Renal cortex interstitium (tissue), 11 donors: Measurements from ENCODE around the gene ZC3H12D. TPM values are rescaled to one million over a fixed set of nuclear protein-coding genes. Genes with fewer than 3 reads are reported as not detected.
A peak's percentile ranks its signal among the peaks of the same experiment; 100 is the strongest.

ENCODE experiments used
- DNase-seq, 11 donors: peaks; one replicate each; pipeline ENCODE4 v3.0.0-alpha.2; 2013; ENCODE audit warnings: low read depth in 9 of 11, low spot score in 4 of 11; ENCODE audit errors: extremely low read depth in 1 of 11
- polyA plus RNA-seq, 3 donors: library from polyadenylated mRNA; unstranded; fragments of 120-200 nt; gene quantifications; one replicate each; pipeline ENCODE4 v1.2.1, GENCODE V29; 2013; ENCODE audit not compliant: insufficient read length in 3 of 3

ZC3H12D gene
- polyA plus RNA-seq, 3 donors: 0.29 to 0.62 (median 0.51) TPM

DNA sequence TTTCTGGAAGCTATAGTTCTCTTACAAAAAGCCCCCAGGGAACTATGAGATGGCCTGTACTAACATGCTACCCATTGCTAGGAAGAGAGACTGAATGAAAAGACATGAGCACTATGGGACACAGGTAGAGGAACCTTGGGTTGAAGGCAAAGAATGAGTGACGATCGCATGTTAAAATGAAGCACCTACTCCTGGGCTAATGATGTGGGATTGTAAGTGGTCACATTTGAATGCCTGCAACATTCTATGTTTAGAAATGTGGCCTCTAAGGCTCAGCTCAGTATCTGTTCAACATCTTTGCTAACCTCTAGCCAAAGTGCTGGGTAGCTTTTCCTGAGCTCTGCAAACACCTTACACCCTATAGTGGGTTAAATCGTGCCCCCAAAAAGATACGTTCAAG lies 5.2 kb upstream of the ZC3H12D start:
- no peak for DNase-seq

DNA sequence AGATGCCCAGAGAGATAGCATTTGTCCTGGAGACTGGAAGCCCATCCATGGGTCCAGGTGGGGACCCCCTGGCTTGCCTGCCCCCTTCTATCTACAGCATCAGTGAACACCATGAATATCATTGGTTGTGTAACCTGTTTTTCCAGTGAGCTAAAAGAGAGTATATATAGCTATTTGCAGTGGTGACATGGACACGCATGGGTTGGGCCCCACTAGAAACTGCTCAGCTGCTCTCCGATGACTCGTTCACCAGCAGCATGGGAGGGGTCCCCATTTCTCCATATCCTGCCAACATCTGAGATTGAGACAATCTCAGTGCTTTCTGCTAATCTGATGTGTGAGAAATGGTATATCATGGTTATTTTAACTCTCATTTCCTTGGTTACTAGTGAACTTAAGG lies 4.0 kb upstream of the ZC3H12D start:
- peak in 3 of 11 donors; percentile 21 to 58 (median 30) for DNase-seq

DNA sequence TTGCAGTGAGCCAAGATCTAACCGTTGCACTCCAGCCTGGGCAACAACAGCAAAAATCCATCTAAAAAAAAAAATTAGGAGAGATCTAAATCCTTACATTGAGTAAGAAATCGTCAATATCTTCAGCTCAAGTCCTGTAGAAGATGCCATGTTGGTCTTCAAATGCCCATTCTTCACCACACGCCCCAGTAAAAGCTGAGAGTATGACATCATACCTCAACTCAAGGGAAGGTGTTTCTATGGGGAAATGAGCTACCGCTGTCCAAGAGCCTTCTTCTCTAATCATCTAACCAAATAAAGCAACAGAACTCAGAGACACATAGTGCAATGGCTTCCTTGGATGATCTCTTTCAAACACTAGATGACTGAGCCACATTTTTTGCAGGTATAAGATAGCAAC lies 2.5 kb upstream of the ZC3H12D start:
- no peak for DNase-seq

GRCh38 chr6:149483849-149484655 lies 762 bp downstream of the ZC3H12D start:
- no peak for DNase-seq

DNA sequence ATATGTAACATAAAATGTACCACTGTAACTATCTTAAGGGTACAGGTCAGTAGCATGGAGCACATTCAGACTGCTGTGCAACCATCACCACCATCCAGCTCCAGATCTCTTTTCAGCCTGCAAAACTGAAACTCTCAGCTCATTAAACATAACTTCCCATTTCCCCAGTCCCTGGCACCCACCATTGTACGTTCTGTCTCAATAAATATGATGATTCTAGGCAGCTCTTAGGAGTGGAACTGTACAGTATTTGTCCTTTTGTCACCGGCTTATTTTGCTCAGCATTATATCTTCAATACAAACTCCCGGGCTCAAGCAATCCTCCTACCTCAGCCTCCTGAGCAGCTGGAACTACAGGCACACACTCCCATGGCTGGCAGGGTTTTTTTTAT lies 1.5 kb downstream of the ZC3H12D start:
- DNase-seq: no peak

DNA sequence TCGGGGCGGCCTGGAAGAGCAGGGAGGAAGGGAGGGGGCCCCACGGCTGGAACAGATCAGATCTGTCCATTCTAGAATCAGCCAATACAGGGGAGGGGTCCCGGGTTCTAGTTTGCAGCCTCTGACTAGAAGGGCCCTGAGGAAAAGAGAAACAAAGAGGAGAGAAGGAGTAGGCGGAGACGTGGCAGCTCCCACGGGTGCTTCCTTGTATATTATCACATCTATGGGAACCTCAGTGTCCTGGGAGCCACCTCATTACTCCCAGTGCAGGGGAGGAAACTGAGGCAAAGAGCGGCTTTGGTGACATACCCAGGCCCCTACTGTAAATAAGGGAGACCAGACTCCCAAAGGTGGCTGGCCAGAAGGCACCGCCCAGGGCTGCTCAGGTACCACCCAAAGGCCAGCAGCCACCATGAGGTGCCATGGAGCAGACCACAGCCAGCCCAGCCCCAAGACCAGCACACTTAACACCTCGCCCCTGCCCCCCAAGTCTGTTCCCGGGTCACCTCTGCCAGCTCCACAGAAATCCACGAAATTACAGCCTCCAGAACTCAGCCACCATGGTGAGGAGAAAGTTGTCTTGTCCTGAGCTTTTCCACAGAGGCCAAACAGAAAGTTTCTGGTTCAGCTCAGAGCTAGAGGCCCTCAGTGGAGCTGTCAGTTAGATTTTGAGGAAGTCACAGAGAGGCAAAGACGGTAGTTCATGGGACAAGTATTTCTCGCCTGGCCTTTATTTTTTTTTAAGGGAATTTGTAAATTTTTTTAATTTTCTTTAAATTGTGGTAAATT lies 2.1 kb downstream of the ZC3H12D start:
- DNase-seq: no peak

DNA sequence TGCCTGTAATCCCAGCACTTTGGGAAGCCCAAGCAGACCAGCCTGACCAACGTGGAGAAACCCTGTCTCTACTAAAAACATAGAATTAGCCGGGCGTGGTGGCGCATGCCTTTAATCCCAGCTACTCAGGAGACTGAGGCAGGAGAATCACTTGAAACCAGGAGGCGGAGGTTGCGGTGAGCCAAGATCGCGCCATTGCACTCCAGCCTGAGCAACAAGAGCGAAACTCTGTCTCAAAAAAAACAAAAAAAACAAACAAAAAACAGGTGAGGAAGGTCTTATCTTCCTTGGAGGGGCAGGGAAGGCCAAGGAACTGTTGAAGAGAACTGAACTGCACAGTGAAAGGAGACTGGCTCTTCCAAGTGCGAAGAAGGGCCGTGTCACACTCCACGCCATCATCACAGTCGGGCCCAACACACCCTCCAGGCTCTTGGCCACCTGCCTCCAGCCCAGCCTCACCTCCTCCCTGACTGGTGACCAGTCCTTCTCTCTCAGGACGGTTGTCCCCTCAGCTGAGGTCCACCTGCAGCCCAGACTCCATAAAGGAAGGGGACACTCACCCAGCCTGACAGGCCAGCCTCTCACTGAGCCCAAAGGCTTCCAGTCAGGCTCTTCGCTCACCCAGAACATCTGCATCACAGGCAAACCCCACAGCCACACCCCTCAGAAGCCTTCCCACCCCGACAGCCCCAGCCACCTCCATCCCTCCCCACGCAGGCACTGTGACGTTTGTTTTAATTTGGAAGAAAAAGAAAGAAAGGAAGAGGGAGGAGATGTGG lies 4.1 kb downstream of the ZC3H12D start:
- DNase-seq: no peak

DNA sequence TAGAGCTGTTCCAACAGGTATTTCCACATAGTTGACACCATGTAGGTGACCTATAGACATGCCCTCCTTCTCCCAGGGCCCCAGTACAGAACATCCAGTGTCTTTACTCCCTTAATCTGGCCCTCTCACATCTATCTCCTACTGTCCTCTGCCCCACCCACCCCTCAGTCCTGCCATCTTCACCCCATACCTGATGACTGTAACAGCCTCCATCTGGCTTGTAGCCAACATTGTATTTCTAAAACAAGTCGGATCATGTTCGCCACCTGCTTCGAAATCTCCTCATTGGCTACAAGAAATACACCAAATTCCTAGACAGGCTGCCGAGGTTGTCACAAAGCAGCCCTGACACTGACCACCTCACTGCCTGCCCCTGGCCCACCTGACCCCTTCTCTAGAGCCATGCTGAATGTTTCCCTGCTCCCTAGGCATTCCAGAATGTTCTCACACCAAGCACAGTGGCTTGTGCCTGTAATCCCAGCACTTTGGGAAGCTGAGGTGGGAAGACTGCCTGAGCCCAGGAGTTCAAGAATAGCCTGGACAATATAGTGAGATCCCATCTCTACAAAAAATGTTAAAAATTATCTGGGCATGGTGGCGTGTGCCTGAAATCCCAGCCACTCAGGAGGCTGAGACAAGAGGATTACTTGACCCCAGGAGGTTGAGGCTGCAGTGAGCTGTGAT lies 6.0 kb downstream of the ZC3H12D start:
- no peak for DNase-seq

DNA sequence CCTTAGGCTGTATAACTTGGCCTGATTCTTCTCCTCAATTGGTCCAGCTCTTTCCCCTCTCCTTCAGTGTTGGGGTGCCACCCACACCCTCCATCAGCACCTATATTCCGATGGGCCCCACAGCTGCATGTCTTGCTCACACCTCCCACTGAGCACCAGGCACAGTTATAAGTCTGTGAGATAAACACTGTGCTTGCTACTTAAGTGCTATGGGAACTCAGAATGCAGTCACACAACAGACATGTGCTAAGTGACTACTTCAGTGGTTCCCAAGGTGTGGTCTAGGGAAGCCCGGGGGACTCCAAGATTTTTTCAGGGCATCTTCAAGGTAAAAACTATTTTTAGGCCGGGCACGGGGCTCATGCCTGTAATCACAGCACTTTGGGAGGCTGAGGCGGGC lies 7.3 kb downstream of the ZC3H12D start:
- DNase-seq: no peak

- DNase-seq: no peak
Observed at GRCh38 chr6:149476789-149477455, 7.9 kb downstream of the ZC3H12D start.

DNA sequence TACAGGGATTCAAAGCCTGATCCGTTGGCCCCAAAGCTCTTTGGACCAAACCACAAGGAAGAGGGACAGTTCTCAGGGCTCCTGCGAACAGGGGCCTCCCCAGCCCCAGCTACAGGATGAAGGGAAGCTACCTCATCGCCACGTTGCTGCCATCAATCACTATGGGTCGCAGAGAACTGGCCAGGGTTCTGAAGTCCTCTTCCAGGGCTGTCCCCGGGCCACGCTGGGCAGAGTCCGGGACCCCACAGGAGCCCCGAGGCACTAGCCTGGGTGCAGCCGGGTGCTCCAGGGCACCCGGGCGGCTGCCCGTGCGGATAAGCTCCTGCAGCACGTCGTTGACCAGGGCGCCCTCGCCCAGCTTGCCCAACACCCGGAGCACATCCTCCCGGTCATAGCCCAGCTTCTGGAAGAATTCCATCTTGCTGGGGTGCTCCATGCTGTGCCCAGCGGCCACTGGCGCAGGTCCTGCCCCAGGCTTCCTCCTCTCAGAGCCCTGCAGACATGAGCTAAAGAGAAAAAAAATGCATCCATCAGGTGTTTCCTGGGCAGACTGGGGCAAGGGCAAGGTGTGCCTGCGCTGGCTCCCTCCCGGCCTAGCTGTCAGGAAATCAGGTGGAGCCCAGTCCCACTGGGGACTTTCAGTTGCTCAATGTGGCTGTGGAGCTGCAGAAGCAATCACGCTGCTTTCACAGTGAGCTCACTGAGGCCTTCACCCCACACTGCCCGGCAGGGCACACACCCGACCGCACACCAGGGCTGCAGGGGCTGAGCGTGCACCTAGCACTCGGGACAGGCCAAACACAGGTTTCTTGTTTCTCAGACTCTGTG lies 10.5 kb downstream of the ZC3H12D start:
- no peak for DNase-seq

GRCh38 chr6:149473080-149474052 lies 11.4 kb downstream of the ZC3H12D start:
- DNase-seq: no peak

GRCh38 chr6:149472241-149472640 lies 12.6 kb downstream of the ZC3H12D start:
- no peak for DNase-seq

- DNase-seq: no peak
Observed at GRCh38 chr6:149471801-149472200, 13.0 kb downstream of the ZC3H12D start.

GRCh38 chr6:149470948-149471347 lies 13.9 kb downstream of the ZC3H12D start:
- DNase-seq: no peak

- DNase-seq: no peak
Observed at GRCh38 chr6:149468179-149468578, 16.6 kb downstream of the ZC3H12D start.

DNA sequence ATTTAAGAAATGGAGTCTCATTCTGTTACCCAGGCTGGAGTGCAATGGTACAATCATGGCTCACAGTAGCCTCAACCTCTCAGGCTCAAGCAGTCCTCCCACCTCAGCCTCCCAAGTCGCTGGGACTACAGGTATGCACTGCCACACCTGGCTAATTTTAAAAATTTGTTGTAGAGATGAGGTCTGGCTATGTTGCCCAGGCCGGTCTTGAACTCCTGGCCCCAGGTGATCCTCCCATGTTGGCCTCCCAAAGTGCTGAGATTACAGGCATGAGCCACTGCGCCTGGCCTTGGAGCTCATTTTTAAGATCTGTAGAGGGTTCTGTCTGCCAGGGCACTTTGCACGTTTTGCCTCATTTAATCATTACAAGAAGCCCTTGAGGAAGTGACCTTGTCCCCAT lies 17.5 kb downstream of the ZC3H12D start:
- DNase-seq: no peak
